ENCODE results near the gene REC114. TPM values are rescaled to one million over a fixed set of nuclear protein-coding genes. Genes with fewer than 3 reads are reported as not detected.
"Not testable (repeated sequence)": the region's sequence is repeated elsewhere in the genome, so short reads cannot be mapped to it uniquely, and the experiment has no call there.

The REC114 gene
- total and polyA plus RNA-seq, 2 donors, result not detected

GRCh38 chr15:73560501-73561117, 117.6 kb downstream of the REC114 start:
- Histone ChIP-seq H3K4me3 (ENCODE audit: low read depth, low read length) (no peak overlapping the region), H3K4me1 (ENCODE audit: insufficient read depth) (no peaks in the 10 kb centered on the region), H3K27ac (ENCODE audit: low read depth) (no peak overlapping the region), H3K36me3 (ENCODE audit: insufficient read depth) (peaks cover 5% of the 10 kb centered on the region)
- 46% methylated on average over 2 of the region's 2 CpGs for WGBS
- peak; percentile 54 for DNase-seq (ENCODE audit: extremely low spot score)

- Histone ChIP-seq H3K36me3 (ENCODE audit: insufficient read depth) (peaks cover 5% of the 10 kb centered on the region), H3K4me3 (ENCODE audit: low read depth, low read length) (no peak overlapping the region), H3K4me1 (ENCODE audit: insufficient read depth) (no peaks in the 10 kb centered on the region), H3K27ac (ENCODE audit: low read depth) (no peak overlapping the region)
- no peak for DNase-seq (ENCODE audit: extremely low spot score)
- 37% methylated on average over 6 of the region's 6 CpGs for WGBS
These were observed 121.3 kb downstream of the REC114 start for GRCh38 chr15:73564255-73564654.

DNA sequence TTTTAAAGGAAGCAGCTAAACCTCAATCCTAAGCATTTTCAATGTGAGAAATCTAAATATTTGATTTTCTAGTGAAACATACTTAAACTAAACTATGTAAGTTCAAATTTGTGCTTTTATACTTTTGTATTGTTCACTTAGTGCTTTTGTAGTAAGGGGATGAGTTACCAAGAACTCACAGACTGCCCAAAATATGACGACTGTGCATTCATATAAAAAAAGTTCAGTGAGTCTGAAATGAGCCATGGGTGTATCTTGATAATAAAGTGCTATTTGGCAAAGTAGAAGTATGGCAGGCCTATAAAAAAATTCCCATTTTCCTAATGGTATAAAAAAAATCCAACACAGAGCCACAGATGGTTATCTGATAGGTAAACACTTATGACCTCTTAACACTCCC, 124.1 kb downstream of the REC114 start:
- peaks cover 5% of the 10 kb centered on the region for H3K36me3 ChIP-seq (ENCODE audit: insufficient read depth)
- 54% methylated on average over 1 of the region's 1 CpG for WGBS
- H3K4me3 ChIP-seq (ENCODE audit: low read depth, low read length), result no peak overlapping the region
- DNase-seq (ENCODE audit: extremely low spot score), result no peak
- H3K27ac ChIP-seq (ENCODE audit: low read depth), result no peak overlapping the region
- no peaks in the 10 kb centered on the region for H3K4me1 ChIP-seq (ENCODE audit: insufficient read depth)

- WGBS, result 76% methylated on average over 7 of the region's 7 CpGs
- Histone ChIP-seq H3K4me3 (ENCODE audit: low read depth, low read length) (no peak overlapping the region), H3K36me3 (ENCODE audit: insufficient read depth) (peaks cover 2% of the 10 kb centered on the region), H3K27ac (ENCODE audit: low read depth) (no peak overlapping the region), H3K4me1 (ENCODE audit: insufficient read depth) (no peaks in the 10 kb centered on the region)
- DNase-seq (ENCODE audit: extremely low spot score), result no peak
These were observed 125.8 kb downstream of the REC114 start for GRCh38 chr15:73568564-73569280.

DNA sequence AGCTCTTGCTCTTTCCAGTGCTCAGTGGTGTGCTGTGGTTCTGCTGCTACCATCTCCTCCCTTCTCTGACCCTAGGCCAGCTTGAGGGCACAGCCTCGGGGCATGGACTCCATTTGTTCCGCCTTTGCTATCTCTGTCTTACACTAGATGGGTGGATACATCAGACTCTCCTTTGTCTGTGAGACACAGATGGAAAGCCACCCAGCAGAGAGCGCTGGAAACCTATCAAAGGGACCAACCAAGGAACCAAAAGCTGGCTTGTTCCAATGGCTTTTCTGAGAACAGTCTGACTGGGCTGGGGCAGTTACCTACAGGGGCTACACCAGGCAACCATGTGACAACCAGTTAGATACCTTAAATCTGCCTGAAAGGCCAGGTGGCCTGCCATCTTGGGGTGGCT, 126.4 kb downstream of the REC114 start:
- WGBS, result 89% methylated on average over 3 of the region's 3 CpGs
- Histone ChIP-seq H3K4me3 (ENCODE audit: low read depth, low read length) (no peak overlapping the region), H3K27ac (ENCODE audit: low read depth) (no peak overlapping the region), H3K36me3 (ENCODE audit: insufficient read depth) (peaks cover 2% of the 10 kb centered on the region), H3K4me1 (ENCODE audit: insufficient read depth) (no peaks in the 10 kb centered on the region)
- DNase-seq (ENCODE audit: extremely low spot score), result no peak

- Histone ChIP-seq H3K27ac (ENCODE audit: low read depth) (no peak overlapping the region), H3K4me1 (ENCODE audit: insufficient read depth) (no peaks in the 10 kb centered on the region), H3K36me3 (ENCODE audit: insufficient read depth) (peaks cover 2% of the 10 kb centered on the region), H3K4me3 (ENCODE audit: low read depth, low read length) (no peak overlapping the region)
- DNase-seq (ENCODE audit: extremely low spot score), result no peak
- 83% methylated on average over 7 of the region's 7 CpGs for WGBS
These were observed 127.5 kb downstream of the REC114 start for GRCh38 chr15:73570355-73571032.

DNA sequence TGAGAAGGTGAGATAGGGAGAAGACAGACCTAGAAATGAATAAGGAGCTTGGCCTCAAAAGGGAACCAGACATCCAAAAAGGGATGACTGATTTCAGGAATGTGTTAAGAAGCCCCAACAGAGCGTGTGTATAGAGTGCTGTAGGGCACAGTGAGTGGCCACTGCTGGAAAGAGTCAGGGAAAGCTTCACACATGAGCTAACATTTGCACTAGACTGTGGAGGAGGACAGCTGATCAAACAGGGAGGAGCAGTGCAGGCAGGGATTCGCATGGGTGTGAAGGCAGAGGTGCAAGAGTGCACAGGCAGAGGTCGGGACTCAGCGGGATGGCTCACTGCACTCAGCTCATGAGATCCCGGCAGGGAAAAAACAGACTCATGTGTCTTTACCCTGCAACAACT, 128.4 kb downstream of the REC114 start:
- H3K4me3 ChIP-seq (ENCODE audit: low read depth, low read length), result no peak overlapping the region
- peaks cover 2% of the 10 kb centered on the region for H3K36me3 ChIP-seq (ENCODE audit: insufficient read depth)
- no peak overlapping the region for H3K27ac ChIP-seq (ENCODE audit: low read depth)
- no peak for DNase-seq (ENCODE audit: extremely low spot score)
- 84% methylated on average over 5 of the region's 5 CpGs for WGBS
- no peaks in the 10 kb centered on the region for H3K4me1 ChIP-seq (ENCODE audit: insufficient read depth)

DNA sequence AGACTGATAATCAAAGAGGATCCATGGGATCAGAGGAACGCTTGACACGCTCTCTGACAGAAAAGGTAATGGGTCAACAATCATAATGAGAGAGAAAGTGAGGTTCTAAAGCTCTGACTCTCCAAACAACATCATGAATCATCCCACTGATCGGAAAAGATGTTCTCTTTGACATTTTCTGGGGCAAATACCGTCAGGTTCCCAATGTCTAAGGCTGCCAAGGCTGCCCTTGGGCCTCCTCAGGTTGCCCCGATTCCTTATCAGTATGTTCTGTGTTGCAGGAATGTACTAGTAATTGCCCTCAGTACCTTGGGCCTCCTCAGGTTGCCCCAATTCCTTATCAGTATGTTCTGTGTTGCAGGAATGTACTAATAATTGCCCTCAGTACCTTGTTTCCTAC, 129.3 kb downstream of the REC114 start:
- H3K27ac ChIP-seq (ENCODE audit: low read depth), result no peak overlapping the region
- WGBS, result 75% methylated on average over 5 of the region's 5 CpGs
- peaks cover 4% of the 10 kb centered on the region for H3K36me3 ChIP-seq (ENCODE audit: insufficient read depth)
- H3K4me3 ChIP-seq (ENCODE audit: low read depth, low read length), result no peak overlapping the region
- DNase-seq (ENCODE audit: extremely low spot score), result no peak
- H3K4me1 ChIP-seq (ENCODE audit: insufficient read depth), result no peaks in the 10 kb centered on the region

- no peak overlapping the region for H3K27ac ChIP-seq (ENCODE audit: low read depth)
- no peak for DNase-seq (ENCODE audit: extremely low spot score)
- WGBS, result 43% methylated on average over 1 of the region's 1 CpG
- H3K36me3 ChIP-seq (ENCODE audit: insufficient read depth), result peaks cover 6% of the 10 kb centered on the region
- no peak overlapping the region for H3K4me3 ChIP-seq (ENCODE audit: low read depth, low read length)
- no peaks in the 10 kb centered on the region for H3K4me1 ChIP-seq (ENCODE audit: insufficient read depth)
These were observed 130.1 kb downstream of the REC114 start for GRCh38 chr15:73573037-73573436.

GRCh38 chr15:73573572-73573971, 130.6 kb downstream of the REC114 start:
- Histone ChIP-seq H3K36me3 (ENCODE audit: insufficient read depth) (peaks cover 7% of the 10 kb centered on the region), H3K27ac (ENCODE audit: low read depth) (no peak overlapping the region), H3K4me3 (ENCODE audit: low read depth, low read length) (no peak overlapping the region), H3K4me1 (ENCODE audit: insufficient read depth) (no peaks in the 10 kb centered on the region)
- WGBS, result 31% methylated on average over 9 of the region's 9 CpGs
- DNase-seq (ENCODE audit: extremely low spot score), result no peak

GRCh38 chr15:73575636-73576247, 132.8 kb downstream of the REC114 start:
- no peak for DNase-seq (ENCODE audit: extremely low spot score)
- WGBS, result 75% methylated on average over 3 of the region's 3 CpGs

GRCh38 chr15:73577593-73577992, 134.6 kb downstream of the REC114 start:
- not testable (repeated sequence) for H3K36me3 ChIP-seq (ENCODE audit: insufficient read depth); H3K27ac ChIP-seq (ENCODE audit: low read depth); H3K4me3 ChIP-seq (ENCODE audit: low read depth, low read length); H3K4me1 ChIP-seq (ENCODE audit: insufficient read depth); DNase-seq (ENCODE audit: extremely low spot score)

More at GRCh38 chr15:73575636-73576247, 132.8 kb downstream of the REC114 start:
- Histone ChIP-seq H3K4me3 (ENCODE audit: low read depth, low read length) (no peak overlapping the region), H3K36me3 (ENCODE audit: insufficient read depth) (peaks cover 6% of the 10 kb centered on the region), H3K4me1 (ENCODE audit: insufficient read depth) (no peaks in the 10 kb centered on the region), H3K27ac (ENCODE audit: low read depth) (no peak overlapping the region)

DNA sequence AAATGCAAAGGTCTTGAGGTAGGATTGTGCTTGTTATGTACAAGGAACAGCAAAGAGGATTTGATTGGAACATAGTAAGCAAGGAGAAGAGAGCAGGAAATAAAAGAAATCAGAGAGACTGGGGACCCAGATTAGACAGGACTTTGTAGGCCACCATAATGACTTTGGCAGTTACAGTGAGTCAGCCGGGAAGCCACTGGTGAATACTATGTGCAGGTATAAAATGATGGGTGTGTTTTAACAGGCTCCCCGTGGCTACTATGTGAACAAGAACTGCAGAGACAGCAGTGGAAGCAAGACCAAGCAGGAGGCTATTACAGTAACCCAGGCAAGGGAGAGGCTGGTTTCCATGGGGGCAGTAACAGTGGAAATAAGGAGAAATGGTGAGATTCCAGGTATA, 135.1 kb downstream of the REC114 start:
- Histone ChIP-seq H3K27ac (ENCODE audit: low read depth) (peak overlapping the region; percentile 29), H3K36me3 (ENCODE audit: insufficient read depth) (peaks cover 6% of the 10 kb centered on the region), H3K4me3 (ENCODE audit: low read depth, low read length) (no peak overlapping the region), H3K4me1 (ENCODE audit: insufficient read depth) (no peaks in the 10 kb centered on the region)
- WGBS, result 87% methylated on average over 2 of the region's 2 CpGs
- no peak for DNase-seq (ENCODE audit: extremely low spot score)

Data from urinary bladder (tissue), 4 donors.